A549 (cell line): ENCODE data around the gene ISCA2. TPM values are rescaled to one million over a fixed set of nuclear protein-coding genes. Genes with fewer than 3 reads are reported as not detected.

Experiments used
- ATAC-seq, 2 experiments: fragments of 200-7000 bp in 1 of 2; fragments of >200 bp in 1 of 2; cut with Nextera tagmentation in 1 of 2; cut with Tn5 transposase in 1 of 2; 3 replicates each; pipeline versions ENCODE4 v1.8.0 to v1.9.1; 2018 to 2020; ENCODE audit warnings: mild to moderate bottlenecking in 1 of 2, moderate library complexity in 1 of 2
- CTCF ChIA-PET: fragments of 300-600 bp; sonication (Branson Sonifier 250); formaldehyde crosslinking; extraction: SDS; loops from one replicate; lab custom pipeline; 2021; ENCODE audit warnings: antibody characterized with exemption, inconsistent platforms; lab: Yijun Ruan, JAX
- POLR2A ChIA-PET: fragments of 350-600 bp; formaldehyde crosslinking; extraction: SDS; loops from one replicate; lab custom pipeline; 2021; ENCODE audit warnings: antibody characterized with exemption, inconsistent platforms; lab: Yijun Ruan, JAX
- DNase-seq, 2 experiments: peaks; one replicate each; pipeline versions ENCODE4 v3.0.0 to v3.0.0-alpha.2; 2011 to 2016; ENCODE audit warnings: low read depth in 1 of 2, low spot score in 1 of 2
- FAIRE-seq: peaks from 2 replicates; lab custom pipeline; 2011; peaks lifted over from hg19 to GRCh38; lab: Jason Lieb, UNC
- H3K27ac ChIP-seq, 2 experiments: fragments of >200 bp; sonication (Bioruptor Twin); formaldehyde crosslinking; 3 replicates each; pipeline ENCODE4 v1.5.1; 2016 to 2017
- H3K4me1 ChIP-seq: fragments of >200 bp; sonication (Bioruptor Twin); formaldehyde crosslinking; 3 replicates; pipeline ENCODE4 v1.6.1; 2016
- H3K4me2 ChIP-seq: fragments of >200 bp; sonication (Bioruptor Twin); formaldehyde crosslinking; 3 replicates; pipeline ENCODE4 v1.6.1; 2016
- H3K4me3 ChIP-seq: fragments of >200 bp; sonication (Bioruptor Twin); formaldehyde crosslinking; 3 replicates; pipeline ENCODE4 v1.5.1; 2016
- H3K9me3 ChIP-seq: fragments of >200 bp; sonication (Bioruptor Twin); formaldehyde crosslinking; 3 replicates; pipeline ENCODE4 v1.6.1; 2016
- BHLHE40 ChIP-seq: IDR thresholded peaks from 2 replicates; pipeline ENCODE4 v1.6.1; 2012; ENCODE audit warnings: low read depth, low read length, inconsistent platforms
- EHMT2 ChIP-seq: fragments of 200-600 bp; sonication (generic); IDR thresholded peaks from 2 replicates; pipeline ENCODE4 v1.6.1; 2016; ENCODE audit warnings: antibody characterized with exemption, low read depth, mild to moderate bottlenecking, moderate library complexity
- FOSB ChIP-seq: fragments of 250-450 bp; sonication (Bioruptor Pico); IDR thresholded peaks from 2 replicates; pipeline ENCODE4 v1.5.0; 2020; ENCODE audit warnings: mild to moderate bottlenecking, moderate library complexity
- GATA3 ChIP-seq: IDR thresholded peaks from 2 replicates; pipeline ENCODE4 v1.6.1; 2012; ENCODE audit warnings: borderline replicate concordance
- HDAC2 ChIP-seq: fragments of 200-600 bp; sonication (generic); IDR thresholded peaks from 2 replicates; pipeline ENCODE4 v1.6.1; 2016
- HES2 ChIP-seq: fragments of >200 bp; sonication (Bioruptor Twin); formaldehyde crosslinking; IDR thresholded peaks from 2 replicates; pipeline ENCODE4 v1.6.1; 2016
- HMGXB4 ChIP-seq: fragments of 250-450 bp; sonication (Bioruptor Pico); IDR thresholded peaks from 2 replicates; pipeline ENCODE4 v1.5.0; 2021; ENCODE audit warnings: mild to moderate bottlenecking, moderate library complexity, borderline replicate concordance
- HOXA7 ChIP-seq: fragments of 250-450 bp; sonication (Bioruptor Pico); IDR thresholded peaks from 2 replicates; pipeline ENCODE4 v1.5.0; 2020; ENCODE audit warnings: mild to moderate bottlenecking, moderate library complexity
- KDM5A ChIP-seq: fragments of 200-600 bp; sonication (generic); IDR thresholded peaks from 2 replicates; pipeline ENCODE4 v1.6.1; 2016; ENCODE audit warnings: antibody characterized with exemption, mild to moderate bottlenecking
- MAFK ChIP-seq: fragments of 450-650 bp; IDR thresholded peaks from 2 replicates; pipeline ENCODE4 v1.6.1; 2014; ENCODE audit not compliant: partially characterized antibody
- PHF8 ChIP-seq: fragments of 200-600 bp; sonication (generic); IDR thresholded peaks from 2 replicates; pipeline ENCODE4 v1.6.1; 2016; ENCODE audit warnings: low read depth, mild to moderate bottlenecking, antibody characterized with exemption, moderate library complexity, borderline replicate concordance
- POLR2A ChIP-seq: IDR thresholded peaks from 2 replicates; pipeline ENCODE4 v1.6.1; 2012; ENCODE audit warnings: mild to moderate bottlenecking, low read length
- RAD21 ChIP-seq, 2 experiments: fragments of >200 bp in 1 of 2; sonication (Bioruptor Twin) in 1 of 2; formaldehyde crosslinking in 1 of 2; IDR thresholded peaks in 1 of 2; conservative IDR thresholded peaks in 1 of 2; 2 replicates in 1 of 2; 3 replicates in 1 of 2; pipeline ENCODE4 v1.6.1; 2012 to 2018; ENCODE audit warnings: inconsistent platforms in 1 of 2
- RARB ChIP-seq: fragments of 250-450 bp; sonication (Bioruptor Pico); IDR thresholded peaks from 2 replicates; pipeline ENCODE4 v1.8.0; 2021; ENCODE audit warnings: mild to moderate bottlenecking, moderate library complexity
- REST ChIP-seq: fragments of 200-600 bp; sonication (generic); IDR thresholded peaks from 2 replicates; pipeline ENCODE4 v1.6.1; 2016; ENCODE audit warnings: antibody characterized with exemption, mild to moderate bottlenecking, moderate library complexity
- RNF2 ChIP-seq: fragments of 200-600 bp; sonication (generic); IDR thresholded peaks from 2 replicates; pipeline ENCODE4 v1.6.1; 2016; ENCODE audit warnings: low read depth, mild to moderate bottlenecking, antibody characterized with exemption, moderate library complexity, borderline replicate concordance
- SMC3 ChIP-seq: fragments of >200 bp; sonication (Bioruptor Twin); formaldehyde crosslinking; IDR thresholded peaks from 3 replicates; pipeline ENCODE4 v1.6.1; 2018; ENCODE audit warnings: inconsistent platforms
- SREBF2 ChIP-seq: fragments of 450-650 bp; IDR thresholded peaks from 2 replicates; pipeline ENCODE4 v1.6.1; 2014; ENCODE audit warnings: mild to moderate bottlenecking, moderate library complexity
- TP53 ChIP-seq: fragments of 250-450 bp; sonication (Bioruptor Pico); IDR thresholded peaks from 2 replicates; pipeline ENCODE4 v1.5.0; 2021; ENCODE audit warnings: mild to moderate bottlenecking, moderate library complexity
- ZC3H11A ChIP-seq: fragments of 450-650 bp; IDR thresholded peaks from 2 replicates; pipeline ENCODE4 v1.6.1; 2014; ENCODE audit warnings: antibody characterized with exemption, mild to moderate bottlenecking
- ZFP36 ChIP-seq: fragments of 450-650 bp; IDR thresholded peaks from 2 replicates; pipeline ENCODE4 v1.6.1; 2014; ENCODE audit warnings: borderline replicate concordance; ENCODE audit not compliant: partially characterized antibody
- ZNF302 ChIP-seq: fragments of 250-450 bp; sonication (Bioruptor Pico); IDR thresholded peaks from 2 replicates; pipeline ENCODE4 v1.9.0; 2021; ENCODE audit warnings: inconsistent platforms, mild to moderate bottlenecking, moderate library complexity
- WGBS: methylation state at CpG from one replicate; pipeline ENCODE4 v1.1.6; 2017; ENCODE audit errors: missing lambda C conversion rate; 5-methylcytosine and 5-hydroxymethylcytosine counted together
- polyA plus RNA-seq, 4 experiments: library from polyadenylated mRNA; depleted of rRNA in 3 of 4; stranded (reverse); fragments of >200 nt; fragmentation: RNase III in 1 of 4; extraction: RNeasy Plus Mini Kit Qiagen cat#74134 plus additional on column Dnase treatment in 1 of 4; gene quantifications; 2 replicates in 3 of 4; 3 replicates in 1 of 4; pipeline ENCODE4 v1.2.3, GENCODE V29; 2011 to 2017
- TF ChIP-seq, protein P1 (sequence below): fragments of >200 bp; sonication (Bioruptor Twin); formaldehyde crosslinking; IDR thresholded peaks from 3 replicates; pipeline ENCODE4 v1.5.1; 2016
- TF ChIP-seq, protein P2 (sequence below): IDR thresholded peaks from 2 replicates; pipeline ENCODE4 v1.6.1; 2012
- TF ChIP-seq, protein P3 (sequence below): fragments of >200 bp; sonication (Bioruptor Twin); formaldehyde crosslinking; IDR thresholded peaks from 3 replicates; pipeline ENCODE4 v1.6.1; 2016

The ISCA2 gene
- polyA plus RNA-seq, 2 of the 4 experiments (the other 2 are of a cell fraction) = 48.8 to 49.3 TPM

GRCh38 chr14:74491956-74492775 lies 1.4 kb upstream of the ISCA2 start:
- 43% methylated on average over 20 of the region's 20 CpGs for WGBS
- POLR2A ChIA-PET = interaction anchor here (1.3 kb wide), 1 partner anchor 35 kb away, joined by 3 read pairs; no protein-coding TSS in a partner anchor
- TF ChIP-seq GATA3 = peak; percentile 18; the same call in 1 of the 2 replicates
- TF ChIP-seq, protein P1, sequence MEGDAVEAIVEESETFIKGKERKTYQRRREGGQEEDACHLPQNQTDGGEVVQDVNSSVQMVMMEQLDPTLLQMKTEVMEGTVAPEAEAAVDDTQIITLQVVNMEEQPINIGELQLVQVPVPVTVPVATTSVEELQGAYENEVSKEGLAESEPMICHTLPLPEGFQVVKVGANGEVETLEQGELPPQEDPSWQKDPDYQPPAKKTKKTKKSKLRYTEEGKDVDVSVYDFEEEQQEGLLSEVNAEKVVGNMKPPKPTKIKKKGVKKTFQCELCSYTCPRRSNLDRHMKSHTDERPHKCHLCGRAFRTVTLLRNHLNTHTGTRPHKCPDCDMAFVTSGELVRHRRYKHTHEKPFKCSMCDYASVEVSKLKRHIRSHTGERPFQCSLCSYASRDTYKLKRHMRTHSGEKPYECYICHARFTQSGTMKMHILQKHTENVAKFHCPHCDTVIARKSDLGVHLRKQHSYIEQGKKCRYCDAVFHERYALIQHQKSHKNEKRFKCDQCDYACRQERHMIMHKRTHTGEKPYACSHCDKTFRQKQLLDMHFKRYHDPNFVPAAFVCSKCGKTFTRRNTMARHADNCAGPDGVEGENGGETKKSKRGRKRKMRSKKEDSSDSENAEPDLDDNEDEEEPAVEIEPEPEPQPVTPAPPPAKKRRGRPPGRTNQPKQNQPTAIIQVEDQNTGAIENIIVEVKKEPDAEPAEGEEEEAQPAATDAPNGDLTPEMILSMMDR = peak; percentile 46
- TF ChIP-seq FOSB (CRISPR knock-in tag) = no peak
- no peak for TF ChIP-seq BHLHE40
- peak; percentile 97 for TF ChIP-seq MAFK
- TF ChIP-seq RAD21 (conservative IDR thresholded peaks at IDR 0.05 in 1 of 2, IDR thresholded peaks at IDR 0.05 in 1 of 2) = peak; percentile 29 to 45; a peak in 4 of 5 replicates
- TF ChIP-seq ZC3H11A = no peak
- peak; percentile 18; the same call in 1 of the 3 replicates for TF ChIP-seq SMC3
- Histone ChIP-seq H3K9me3 (no peaks in the 10 kb centered on the region), H3K27ac (peak overlapping the region; percentile 73 to 90; a peak in 5 of 6 replicates), H3K4me3 (peak overlapping the region; percentile 82), H3K4me1 (peaks cover 42% of the 10 kb centered on the region), H3K4me2 (peak overlapping the region; percentile 93)
- DNase-seq (peak; percentile 50 to 59), FAIRE-seq (no peak), ATAC-seq (no peak)
- CTCF ChIA-PET = interaction anchor here (0.6 to 5.2 kb wide), 8 partner anchors 10 to 184 kb away, joined by 3 to 33 read pairs (median 4); no protein-coding TSS in a partner anchor

- ChIA-PET POLR2A (interaction anchor here (0.6 to 1.5 kb wide), 8 partner anchors 9 to 397 kb away, joined by 3 to 5 read pairs (median 4); partner anchors contain the start of gene ABCD4), CTCF (interaction anchor here (0.6 to 5.2 kb wide), 5 partner anchors 9 to 385 kb away, joined by 3 to 33 read pairs (median 3); no protein-coding TSS in a partner anchor)
- Histone ChIP-seq H3K4me3 (peak within 1 kb of the TSS; percentile 82), H3K27ac (peak within 1 kb of the TSS; percentile 84 to 96), H3K4me2 (peak within 1 kb of the TSS; percentile 93), H3K4me1 (peaks cover 40% of the 10 kb centered on the region), H3K9me3 (no peaks in the 10 kb centered on the region)
- no peak for FAIRE-seq
- DNase-seq = no peak
- ATAC-seq = peak in 1 of 2 experiments; percentile 37; a peak in 3 of 6 replicates
- WGBS = 2% methylated on average over 30 of the region's 35 CpGs
- TF ChIP-seq TP53 (CRISPR knock-in tag) (no peak), HOXA7 (CRISPR knock-in tag) (no peak), REST (no peak), ZNF302 (CRISPR knock-in tag) (no peak), SREBF2 (no peak), EHMT2 (no peak), PHF8 (peak; percentile 41; the same call in 1 of the 2 replicates), HDAC2 (no peak), RNF2 (peak; percentile 76; the same call in 1 of the 2 replicates), KDM5A (no peak), HES2 (no peak), HMGXB4 (CRISPR knock-in tag) (no peak), RARB (CRISPR knock-in tag) (no peak), POLR2A (peak; percentile 54), ZFP36 (no peak)
- TF ChIP-seq, protein P2, sequence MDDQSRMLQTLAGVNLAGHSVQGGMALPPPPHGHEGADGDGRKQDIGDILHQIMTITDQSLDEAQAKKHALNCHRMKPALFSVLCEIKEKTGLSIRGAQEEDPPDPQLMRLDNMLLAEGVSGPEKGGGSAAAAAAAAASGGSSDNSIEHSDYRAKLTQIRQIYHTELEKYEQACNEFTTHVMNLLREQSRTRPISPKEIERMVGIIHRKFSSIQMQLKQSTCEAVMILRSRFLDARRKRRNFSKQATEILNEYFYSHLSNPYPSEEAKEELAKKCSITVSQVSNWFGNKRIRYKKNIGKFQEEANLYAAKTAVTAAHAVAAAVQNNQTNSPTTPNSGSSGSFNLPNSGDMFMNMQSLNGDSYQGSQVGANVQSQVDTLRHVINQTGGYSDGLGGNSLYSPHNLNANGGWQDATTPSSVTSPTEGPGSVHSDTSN = no peak
- TF ChIP-seq, protein P3, sequence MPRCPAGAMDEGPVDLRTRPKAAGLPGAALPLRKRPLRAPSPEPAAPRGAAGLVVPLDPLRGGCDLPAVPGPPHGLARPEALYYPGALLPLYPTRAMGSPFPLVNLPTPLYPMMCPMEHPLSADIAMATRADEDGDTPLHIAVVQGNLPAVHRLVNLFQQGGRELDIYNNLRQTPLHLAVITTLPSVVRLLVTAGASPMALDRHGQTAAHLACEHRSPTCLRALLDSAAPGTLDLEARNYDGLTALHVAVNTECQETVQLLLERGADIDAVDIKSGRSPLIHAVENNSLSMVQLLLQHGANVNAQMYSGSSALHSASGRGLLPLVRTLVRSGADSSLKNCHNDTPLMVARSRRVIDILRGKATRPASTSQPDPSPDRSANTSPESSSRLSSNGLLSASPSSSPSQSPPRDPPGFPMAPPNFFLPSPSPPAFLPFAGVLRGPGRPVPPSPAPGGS = no peak
These were observed 706 bp upstream of the ISCA2 start, which contains the start of gene NPC2 for GRCh38 chr14:74492776-74493342. Gene NPC2 (minus strand): TSS chr14:74493305. CDS start chr14:74493274, 31 bp downstream.
